Testis (tissue), 2 donors: Measurements from ENCODE around the gene BAK1.

Experiments
- POLR2A ChIP-seq: fragments of 450-650 bp; IDR thresholded peaks from one replicate; pipeline ENCODE4 v1.6.1; 2017; ENCODE audit warnings: antibody characterized with exemption, mild to moderate bottlenecking, moderate library complexity
- TF ChIP-seq, protein P1 (sequence below), 3 experiments: fragments of 450-650 bp in 2 of 3; fragments of 200-600 bp in 1 of 3; sonication (generic) in 1 of 3; IDR thresholded peaks; one replicate each; pipeline ENCODE4 v1.5.1; 2016 to 2019; ENCODE audit warnings: antibody characterized with exemption in 3 of 3, mild to moderate bottlenecking in 2 of 3, moderate library complexity in 1 of 3

- TF ChIP-seq, protein P1, sequence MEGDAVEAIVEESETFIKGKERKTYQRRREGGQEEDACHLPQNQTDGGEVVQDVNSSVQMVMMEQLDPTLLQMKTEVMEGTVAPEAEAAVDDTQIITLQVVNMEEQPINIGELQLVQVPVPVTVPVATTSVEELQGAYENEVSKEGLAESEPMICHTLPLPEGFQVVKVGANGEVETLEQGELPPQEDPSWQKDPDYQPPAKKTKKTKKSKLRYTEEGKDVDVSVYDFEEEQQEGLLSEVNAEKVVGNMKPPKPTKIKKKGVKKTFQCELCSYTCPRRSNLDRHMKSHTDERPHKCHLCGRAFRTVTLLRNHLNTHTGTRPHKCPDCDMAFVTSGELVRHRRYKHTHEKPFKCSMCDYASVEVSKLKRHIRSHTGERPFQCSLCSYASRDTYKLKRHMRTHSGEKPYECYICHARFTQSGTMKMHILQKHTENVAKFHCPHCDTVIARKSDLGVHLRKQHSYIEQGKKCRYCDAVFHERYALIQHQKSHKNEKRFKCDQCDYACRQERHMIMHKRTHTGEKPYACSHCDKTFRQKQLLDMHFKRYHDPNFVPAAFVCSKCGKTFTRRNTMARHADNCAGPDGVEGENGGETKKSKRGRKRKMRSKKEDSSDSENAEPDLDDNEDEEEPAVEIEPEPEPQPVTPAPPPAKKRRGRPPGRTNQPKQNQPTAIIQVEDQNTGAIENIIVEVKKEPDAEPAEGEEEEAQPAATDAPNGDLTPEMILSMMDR (IDR thresholded peaks at IDR 0.05): no peak
- no peak for TF ChIP-seq POLR2A
These were observed 44.8 kb upstream of the BAK1 start for GRCh38 chr6:33624856-33625255.
